A549 (cell line): Measurements from ENCODE around the gene OTULIN. TPM values are rescaled to one million over a fixed set of nuclear protein-coding genes. Genes with fewer than 3 reads are reported as not detected.

ENCODE experiments used
- ATAC-seq, 2 experiments: fragments of 200-7000 bp in 1 of 2; fragments of >200 bp in 1 of 2; cut with Nextera tagmentation in 1 of 2; cut with Tn5 transposase in 1 of 2; 3 replicates each; pipeline versions ENCODE4 v1.8.0 to v1.9.1; 2018 to 2020; ENCODE audit warnings: mild to moderate bottlenecking in 1 of 2, moderate library complexity in 1 of 2
- CTCF ChIA-PET: fragments of 300-600 bp; sonication (Branson Sonifier 250); formaldehyde crosslinking; extraction: SDS; loops from one replicate; lab custom pipeline; 2021; ENCODE audit warnings: antibody characterized with exemption, inconsistent platforms; lab: Yijun Ruan, JAX
- POLR2A ChIA-PET: fragments of 350-600 bp; formaldehyde crosslinking; extraction: SDS; loops from one replicate; lab custom pipeline; 2021; ENCODE audit warnings: antibody characterized with exemption, inconsistent platforms; lab: Yijun Ruan, JAX
- DNase-seq, 2 experiments: peaks; one replicate each; pipeline versions ENCODE4 v3.0.0 to v3.0.0-alpha.2; 2011 to 2016; ENCODE audit warnings: low read depth in 1 of 2, low spot score in 1 of 2
- FAIRE-seq: peaks from 2 replicates; lab custom pipeline; 2011; peaks lifted over from hg19 to GRCh38; lab: Jason Lieb, UNC
- H3K27ac ChIP-seq, 2 experiments: fragments of >200 bp; sonication (Bioruptor Twin); formaldehyde crosslinking; 3 replicates each; pipeline ENCODE4 v1.5.1; 2016 to 2017
- H3K4me1 ChIP-seq: fragments of >200 bp; sonication (Bioruptor Twin); formaldehyde crosslinking; 3 replicates; pipeline ENCODE4 v1.6.1; 2016
- H3K4me2 ChIP-seq: fragments of >200 bp; sonication (Bioruptor Twin); formaldehyde crosslinking; 3 replicates; pipeline ENCODE4 v1.6.1; 2016
- H3K4me3 ChIP-seq: fragments of >200 bp; sonication (Bioruptor Twin); formaldehyde crosslinking; 3 replicates; pipeline ENCODE4 v1.5.1; 2016
- H3K9me3 ChIP-seq: fragments of >200 bp; sonication (Bioruptor Twin); formaldehyde crosslinking; 3 replicates; pipeline ENCODE4 v1.6.1; 2016
- BHLHE40 ChIP-seq: IDR thresholded peaks from 2 replicates; pipeline ENCODE4 v1.6.1; 2012; ENCODE audit warnings: low read depth, low read length, inconsistent platforms
- CBX2 ChIP-seq: fragments of 200-600 bp; sonication (generic); IDR thresholded peaks from 2 replicates; pipeline ENCODE4 v1.6.1; 2016; ENCODE audit warnings: low read depth, mild to moderate bottlenecking, borderline replicate concordance
- EHF ChIP-seq: fragments of 250-450 bp; sonication (Bioruptor Pico); IDR thresholded peaks from 2 replicates; pipeline ENCODE4 v1.5.0; 2020; ENCODE audit warnings: mild to moderate bottlenecking
- ESRRA ChIP-seq: fragments of 150-350 bp; IDR thresholded peaks from 2 replicates; pipeline ENCODE4 v1.6.1; 2014; ENCODE audit warnings: mild to moderate bottlenecking, low read length, borderline replicate concordance
- FOSL2 ChIP-seq, 2 experiments: fragments of 450-650 bp in 1 of 2; fragments of >200 bp in 1 of 2; sonication (Bioruptor Twin) in 1 of 2; formaldehyde crosslinking; IDR thresholded peaks; 2 replicates each; pipeline versions ENCODE4 v1.5.0 to v1.6.1; 2016 to 2020; ENCODE audit warnings: mild to moderate bottlenecking in 1 of 2, moderate library complexity in 1 of 2
- HOXA7 ChIP-seq: fragments of 250-450 bp; sonication (Bioruptor Pico); IDR thresholded peaks from 2 replicates; pipeline ENCODE4 v1.5.0; 2020; ENCODE audit warnings: mild to moderate bottlenecking, moderate library complexity
- HOXB13 ChIP-seq: fragments of 250-450 bp; sonication (Bioruptor Pico); IDR thresholded peaks from 2 replicates; pipeline ENCODE4 v1.5.0; 2020; ENCODE audit warnings: low read depth, mild to moderate bottlenecking, moderate library complexity
- JUN ChIP-seq, 2 experiments: fragments of >200 bp; sonication (Bioruptor Twin); formaldehyde crosslinking; IDR thresholded peaks; 2 replicates in 1 of 2; 3 replicates in 1 of 2; pipeline ENCODE4 v1.6.1; 2016 to 2017
- KDM1A ChIP-seq: fragments of 200-600 bp; sonication (generic); IDR thresholded peaks from 2 replicates; pipeline ENCODE4 v1.6.1; 2016; ENCODE audit warnings: low read depth, mild to moderate bottlenecking
- MYC ChIP-seq: IDR thresholded peaks from 2 replicates; pipeline ENCODE4 v1.6.1; 2012; ENCODE audit warnings: mild to moderate bottlenecking, inconsistent platforms, low read length, improper control_type of control experiment, borderline replicate concordance
- NPAS2 ChIP-seq: fragments of 250-450 bp; sonication (Bioruptor Pico); IDR thresholded peaks from 2 replicates; pipeline ENCODE4 v1.8.0; 2022; ENCODE audit warnings: mild to moderate bottlenecking, moderate library complexity, borderline replicate concordance
- NR3C1 ChIP-seq: fragments of >200 bp; sonication (Bioruptor Twin); formaldehyde crosslinking; IDR thresholded peaks from 3 replicates; pipeline ENCODE4 v1.6.1; 2017
- PHF8 ChIP-seq: fragments of 200-600 bp; sonication (generic); IDR thresholded peaks from 2 replicates; pipeline ENCODE4 v1.6.1; 2016; ENCODE audit warnings: low read depth, mild to moderate bottlenecking, antibody characterized with exemption, moderate library complexity, borderline replicate concordance
- POLR2A ChIP-seq: IDR thresholded peaks from 2 replicates; pipeline ENCODE4 v1.6.1; 2012; ENCODE audit warnings: mild to moderate bottlenecking, low read length
- POLR2AphosphoS2 ChIP-seq: conservative IDR thresholded peaks from 2 replicates; pipeline ENCODE4 v1.6.1; 2012; ENCODE audit warnings: low read length, improper control_type of control experiment, inconsistent platforms
- RCOR1 ChIP-seq: fragments of 150-350 bp; IDR thresholded peaks from 2 replicates; pipeline ENCODE4 v1.6.1; 2014; ENCODE audit warnings: antibody characterized with exemption, low read length, low read depth
- RFX5 ChIP-seq: fragments of 450-650 bp; IDR thresholded peaks from 2 replicates; pipeline ENCODE4 v1.7.1; 2014; ENCODE audit warnings: antibody characterized with exemption, mild to moderate bottlenecking, moderate library complexity
- TFCP2L1 ChIP-seq: fragments of 250-450 bp; sonication (Bioruptor Pico); IDR thresholded peaks from 2 replicates; pipeline ENCODE4 v1.5.0; 2021; ENCODE audit warnings: mild to moderate bottlenecking
- ZFP36 ChIP-seq: fragments of 450-650 bp; IDR thresholded peaks from 2 replicates; pipeline ENCODE4 v1.6.1; 2014; ENCODE audit warnings: borderline replicate concordance; ENCODE audit not compliant: partially characterized antibody
- ZNF302 ChIP-seq: fragments of 250-450 bp; sonication (Bioruptor Pico); IDR thresholded peaks from 2 replicates; pipeline ENCODE4 v1.9.0; 2021; ENCODE audit warnings: inconsistent platforms, mild to moderate bottlenecking, moderate library complexity
- WGBS: methylation state at CpG from one replicate; pipeline ENCODE4 v1.1.6; 2017; ENCODE audit errors: missing lambda C conversion rate; 5-methylcytosine and 5-hydroxymethylcytosine counted together
- polyA plus RNA-seq, 4 experiments: library from polyadenylated mRNA; depleted of rRNA in 3 of 4; stranded (reverse); fragments of >200 nt; fragmentation: RNase III in 1 of 4; extraction: RNeasy Plus Mini Kit Qiagen cat#74134 plus additional on column Dnase treatment in 1 of 4; gene quantifications; 2 replicates in 3 of 4; 3 replicates in 1 of 4; pipeline ENCODE4 v1.2.3, GENCODE V29; 2011 to 2017
- TF ChIP-seq, protein P1 (sequence below): fragments of 250-450 bp; sonication (Bioruptor Pico); IDR thresholded peaks from 2 replicates; pipeline ENCODE4 v1.5.0; 2021; ENCODE audit warnings: mild to moderate bottlenecking, moderate library complexity, borderline replicate concordance
- TF ChIP-seq, protein P2 (sequence below): IDR thresholded peaks from 2 replicates; pipeline ENCODE4 v1.6.1; 2012
- TF ChIP-seq, protein P3 (sequence below): IDR thresholded peaks from 2 replicates; pipeline ENCODE4 v1.6.1; 2012
- TF ChIP-seq, protein P4 (sequence below): fragments of >200 bp; sonication (Bioruptor Twin); formaldehyde crosslinking; IDR thresholded peaks from 3 replicates; pipeline ENCODE4 v1.6.1; 2016

Gene OTULIN
- polyA plus RNA-seq, 2 of the 4 experiments (the other 2 are of a cell fraction) = 13.5 to 17.8 TPM

DNA sequence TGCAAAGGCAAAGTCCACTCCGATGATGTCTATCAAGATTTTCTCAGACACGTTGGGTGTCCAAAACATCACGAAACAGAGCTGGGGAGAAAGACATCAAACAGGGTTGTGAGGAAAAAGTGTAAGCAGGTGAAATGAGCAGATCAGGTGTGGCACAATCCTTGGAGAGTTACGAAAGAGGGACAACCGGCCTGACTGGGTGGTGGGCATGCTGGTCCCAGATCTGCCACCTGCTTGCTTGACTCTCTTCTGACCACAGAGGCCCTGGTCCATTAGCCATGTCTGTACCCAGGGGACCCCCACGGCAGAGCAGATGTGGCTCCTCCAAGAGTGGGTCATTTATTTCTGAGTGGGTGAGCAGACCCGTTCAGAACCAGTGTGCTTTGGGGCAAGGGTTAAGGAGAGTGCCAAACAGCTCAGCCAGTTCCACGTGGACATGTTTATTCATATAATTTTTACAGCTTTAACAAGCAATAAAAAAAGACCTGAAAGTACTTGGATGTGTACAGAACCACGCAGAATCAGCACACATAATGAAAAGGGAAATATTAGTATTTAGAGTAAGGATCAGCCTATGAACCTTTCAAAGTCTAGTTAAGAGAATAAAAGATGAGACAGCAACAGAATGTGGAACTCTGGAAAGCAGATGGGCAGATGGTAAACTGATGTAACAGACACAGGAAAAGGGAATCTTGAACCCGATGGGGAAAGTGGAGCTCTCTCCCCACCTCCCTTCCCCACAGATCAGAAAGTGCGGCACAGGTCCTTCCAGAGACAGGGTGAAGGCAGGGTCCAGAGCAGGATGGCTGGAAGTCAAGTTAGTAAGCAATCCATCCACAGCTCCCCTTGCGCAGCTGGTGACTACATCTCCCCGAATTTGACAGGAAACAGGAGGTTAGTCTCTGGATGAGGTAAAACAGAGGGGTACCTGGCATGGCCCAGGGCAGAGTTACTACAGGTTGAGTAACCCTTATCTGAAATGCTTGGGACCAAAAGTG is 52.5 kb downstream of the OTULIN start:
- 87% methylated on average over 13 of the region's 13 CpGs for WGBS
- POLR2A ChIA-PET = no interaction called here
- FAIRE-seq (no peak), DNase-seq (no peak), ATAC-seq (no peak)
- H3K9me3 ChIP-seq = no peaks in the 10 kb centered on the region
- no peak overlapping the region for H3K4me3 ChIP-seq
- H3K27ac ChIP-seq = no peak overlapping the region
- CTCF ChIA-PET = interaction anchor here (0.7 to 7.1 kb wide), 5 partner anchors 9 to 289 kb away, joined by 3 to 43 read pairs (median 5); no protein-coding TSS in a partner anchor
- no peak overlapping the region for H3K4me2 ChIP-seq
- H3K4me1 ChIP-seq = no peaks in the 10 kb centered on the region
- TF ChIP-seq MYC (no peak), JUN (IDR thresholded peaks at IDR 0.05) (no peak), ZFP36 (no peak), ZNF302 (CRISPR knock-in tag) (no peak), ESRRA (no peak), NPAS2 (CRISPR knock-in tag) (no peak), RFX5 (no peak), EHF (CRISPR knock-in tag) (no peak), HOXA7 (CRISPR knock-in tag) (no peak)
- TF ChIP-seq, protein P1, sequence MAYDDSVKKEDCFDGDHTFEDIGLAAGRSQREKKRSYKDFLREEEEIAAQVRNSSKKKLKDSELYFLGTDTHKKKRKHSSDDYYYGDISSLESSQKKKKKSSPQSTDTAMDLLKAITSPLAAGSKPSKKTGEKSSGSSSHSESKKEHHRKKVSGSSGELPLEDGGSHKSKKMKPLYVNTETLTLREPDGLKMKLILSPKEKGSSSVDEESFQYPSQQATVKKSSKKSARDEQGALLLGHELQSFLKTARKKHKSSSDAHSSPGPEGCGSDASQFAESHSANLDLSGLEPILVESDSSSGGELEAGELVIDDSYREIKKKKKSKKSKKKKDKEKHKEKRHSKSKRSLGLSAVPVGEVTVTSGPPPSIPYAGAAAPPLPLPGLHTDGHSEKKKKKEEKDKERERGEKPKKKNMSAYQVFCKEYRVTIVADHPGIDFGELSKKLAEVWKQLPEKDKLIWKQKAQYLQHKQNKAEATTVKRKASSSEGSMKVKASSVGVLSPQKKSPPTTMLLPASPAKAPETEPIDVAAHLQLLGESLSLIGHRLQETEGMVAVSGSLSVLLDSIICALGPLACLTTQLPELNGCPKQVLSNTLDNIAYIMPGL (CRISPR knock-in tag) = no peak
- TF ChIP-seq, protein P2, sequence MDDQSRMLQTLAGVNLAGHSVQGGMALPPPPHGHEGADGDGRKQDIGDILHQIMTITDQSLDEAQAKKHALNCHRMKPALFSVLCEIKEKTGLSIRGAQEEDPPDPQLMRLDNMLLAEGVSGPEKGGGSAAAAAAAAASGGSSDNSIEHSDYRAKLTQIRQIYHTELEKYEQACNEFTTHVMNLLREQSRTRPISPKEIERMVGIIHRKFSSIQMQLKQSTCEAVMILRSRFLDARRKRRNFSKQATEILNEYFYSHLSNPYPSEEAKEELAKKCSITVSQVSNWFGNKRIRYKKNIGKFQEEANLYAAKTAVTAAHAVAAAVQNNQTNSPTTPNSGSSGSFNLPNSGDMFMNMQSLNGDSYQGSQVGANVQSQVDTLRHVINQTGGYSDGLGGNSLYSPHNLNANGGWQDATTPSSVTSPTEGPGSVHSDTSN = no peak
- TF ChIP-seq, protein P3, sequence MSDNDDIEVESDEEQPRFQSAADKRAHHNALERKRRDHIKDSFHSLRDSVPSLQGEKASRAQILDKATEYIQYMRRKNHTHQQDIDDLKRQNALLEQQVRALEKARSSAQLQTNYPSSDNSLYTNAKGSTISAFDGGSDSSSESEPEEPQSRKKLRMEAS = no peak
- TF ChIP-seq, protein P4, sequence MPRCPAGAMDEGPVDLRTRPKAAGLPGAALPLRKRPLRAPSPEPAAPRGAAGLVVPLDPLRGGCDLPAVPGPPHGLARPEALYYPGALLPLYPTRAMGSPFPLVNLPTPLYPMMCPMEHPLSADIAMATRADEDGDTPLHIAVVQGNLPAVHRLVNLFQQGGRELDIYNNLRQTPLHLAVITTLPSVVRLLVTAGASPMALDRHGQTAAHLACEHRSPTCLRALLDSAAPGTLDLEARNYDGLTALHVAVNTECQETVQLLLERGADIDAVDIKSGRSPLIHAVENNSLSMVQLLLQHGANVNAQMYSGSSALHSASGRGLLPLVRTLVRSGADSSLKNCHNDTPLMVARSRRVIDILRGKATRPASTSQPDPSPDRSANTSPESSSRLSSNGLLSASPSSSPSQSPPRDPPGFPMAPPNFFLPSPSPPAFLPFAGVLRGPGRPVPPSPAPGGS = no peak
- TF ChIP-seq, all 56 proteins: peak for 0

DNA sequence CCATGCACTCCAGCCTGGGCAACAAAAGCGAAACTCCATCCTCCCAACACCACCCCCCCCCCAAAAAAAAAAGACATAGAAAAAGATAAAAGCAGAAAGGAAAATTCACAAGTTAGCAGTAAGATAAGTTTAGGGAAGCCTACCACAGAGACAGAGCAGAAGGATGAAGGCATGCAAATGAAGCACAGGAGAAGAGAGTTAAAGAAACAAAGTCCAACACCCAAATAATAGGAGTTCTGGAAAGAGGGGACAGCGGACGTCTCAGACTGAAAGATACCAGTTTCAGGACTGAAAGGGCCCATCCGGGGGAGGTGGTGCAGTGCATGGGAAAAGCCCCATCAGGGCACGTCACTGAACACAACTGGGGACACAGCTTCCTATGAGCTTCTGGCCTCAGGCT is 54.3 kb downstream of the OTULIN start:
- Histone ChIP-seq H3K9me3 (no peaks in the 10 kb centered on the region), H3K27ac (no peak overlapping the region)
- POLR2A ChIA-PET = no interaction called here
- 87% methylated on average over 5 of the region's 5 CpGs for WGBS
- TF ChIP-seq PHF8 = no peak
- no peak for TF ChIP-seq RCOR1
- no peak for TF ChIP-seq NR3C1
- no peak for TF ChIP-seq BHLHE40
- no peak for TF ChIP-seq POLR2A
- TF ChIP-seq HOXB13 (CRISPR knock-in tag) = no peak
- no peak for TF ChIP-seq FOSL2 (IDR thresholded peaks at IDR 0.05)
- no peak for TF ChIP-seq FOSL2 (CRISPR knock-in tag; IDR thresholded peaks at IDR 0.05)
- TF ChIP-seq TFCP2L1 (CRISPR knock-in tag) = no peak
- TF ChIP-seq KDM1A = no peak
- TF ChIP-seq CBX2 = no peak
- TF ChIP-seq, protein P1 (CRISPR knock-in tag) = no peak
- no peak for TF ChIP-seq ESRRA
- TF ChIP-seq ZNF302 (CRISPR knock-in tag) = no peak
- TF ChIP-seq POLR2AphosphoS2 = no peak
- TF ChIP-seq, all 56 proteins: peak for 0
- Histone ChIP-seq H3K4me2 (no peak overlapping the region), H3K4me3 (no peak overlapping the region), H3K4me1 (no peaks in the 10 kb centered on the region)
- FAIRE-seq = no peak
- DNase-seq = no peak
- CTCF ChIA-PET = interaction anchor here (1.2 to 7.1 kb wide), 3 partner anchors 7 to 287 kb away, joined by 3 to 43 read pairs (median 5); no protein-coding TSS in a partner anchor
- ATAC-seq = no peak
